AG10803 (cell line): Measurements from ENCODE around the gene SLC8A1.

Source experiments
- DNase-seq: peaks from one replicate; pipeline ENCODE4 v3.0.0; 2010; ENCODE audit warnings: low read depth
- H3K4me3 ChIP-seq: 2 replicates; pipeline ENCODE4 v1.5.1; 2011; ENCODE audit warnings: mild to moderate bottlenecking, low read length, control low read depth
- TF ChIP-seq, protein P1 (sequence below): conservative IDR thresholded peaks from 2 replicates; pipeline ENCODE4 v1.5.1; 2011; ENCODE audit warnings: mild to moderate bottlenecking, low read length, control low read depth, inconsistent platforms

Gene SLC8A1

DNA sequence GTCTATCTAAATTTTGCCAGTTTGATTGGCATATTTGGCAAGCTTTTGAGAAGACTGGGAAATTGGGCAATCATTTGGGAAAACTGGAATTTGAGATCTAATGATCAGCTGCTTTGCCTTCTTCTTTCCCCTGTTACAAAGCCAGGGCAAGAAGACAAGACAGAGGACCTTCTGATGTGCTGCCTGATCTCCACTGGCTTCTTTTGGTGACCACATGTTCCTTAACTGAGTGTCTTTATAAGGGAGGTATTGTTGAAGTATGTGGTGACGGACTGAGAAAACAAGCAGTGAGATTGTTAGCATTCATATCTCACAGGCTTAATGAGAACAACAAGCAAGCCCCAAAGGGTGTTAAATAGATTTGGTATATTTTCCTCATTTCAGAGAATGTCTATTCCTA lies 175.8 kb downstream of the SLC8A1 start:
- no peak overlapping the region for H3K4me3 ChIP-seq
- TF ChIP-seq, protein P1, sequence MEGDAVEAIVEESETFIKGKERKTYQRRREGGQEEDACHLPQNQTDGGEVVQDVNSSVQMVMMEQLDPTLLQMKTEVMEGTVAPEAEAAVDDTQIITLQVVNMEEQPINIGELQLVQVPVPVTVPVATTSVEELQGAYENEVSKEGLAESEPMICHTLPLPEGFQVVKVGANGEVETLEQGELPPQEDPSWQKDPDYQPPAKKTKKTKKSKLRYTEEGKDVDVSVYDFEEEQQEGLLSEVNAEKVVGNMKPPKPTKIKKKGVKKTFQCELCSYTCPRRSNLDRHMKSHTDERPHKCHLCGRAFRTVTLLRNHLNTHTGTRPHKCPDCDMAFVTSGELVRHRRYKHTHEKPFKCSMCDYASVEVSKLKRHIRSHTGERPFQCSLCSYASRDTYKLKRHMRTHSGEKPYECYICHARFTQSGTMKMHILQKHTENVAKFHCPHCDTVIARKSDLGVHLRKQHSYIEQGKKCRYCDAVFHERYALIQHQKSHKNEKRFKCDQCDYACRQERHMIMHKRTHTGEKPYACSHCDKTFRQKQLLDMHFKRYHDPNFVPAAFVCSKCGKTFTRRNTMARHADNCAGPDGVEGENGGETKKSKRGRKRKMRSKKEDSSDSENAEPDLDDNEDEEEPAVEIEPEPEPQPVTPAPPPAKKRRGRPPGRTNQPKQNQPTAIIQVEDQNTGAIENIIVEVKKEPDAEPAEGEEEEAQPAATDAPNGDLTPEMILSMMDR = no peak
- DNase-seq = no peak

DNA sequence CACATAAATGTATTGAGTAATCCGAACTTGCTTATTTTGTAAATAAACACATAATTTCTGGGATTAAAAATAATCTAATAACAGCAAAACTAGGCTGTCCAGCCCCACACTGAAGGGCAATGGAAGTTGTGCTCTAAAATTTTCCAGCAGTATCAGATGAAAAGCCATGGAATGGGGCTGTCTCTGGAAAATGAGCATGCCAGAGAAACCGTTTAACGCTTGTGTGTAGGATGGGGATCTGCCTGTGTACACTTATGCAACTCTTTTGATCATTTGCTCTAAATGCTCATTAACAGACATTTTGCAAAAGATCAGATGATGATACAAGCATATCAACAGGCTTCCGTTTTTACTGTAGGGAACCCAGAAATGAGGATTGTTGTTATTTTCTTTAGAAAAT lies 177.6 kb downstream of the SLC8A1 start:
- no peak for DNase-seq
- H3K4me3 ChIP-seq = no peak overlapping the region
- TF ChIP-seq, protein P1 = no peak

DNA sequence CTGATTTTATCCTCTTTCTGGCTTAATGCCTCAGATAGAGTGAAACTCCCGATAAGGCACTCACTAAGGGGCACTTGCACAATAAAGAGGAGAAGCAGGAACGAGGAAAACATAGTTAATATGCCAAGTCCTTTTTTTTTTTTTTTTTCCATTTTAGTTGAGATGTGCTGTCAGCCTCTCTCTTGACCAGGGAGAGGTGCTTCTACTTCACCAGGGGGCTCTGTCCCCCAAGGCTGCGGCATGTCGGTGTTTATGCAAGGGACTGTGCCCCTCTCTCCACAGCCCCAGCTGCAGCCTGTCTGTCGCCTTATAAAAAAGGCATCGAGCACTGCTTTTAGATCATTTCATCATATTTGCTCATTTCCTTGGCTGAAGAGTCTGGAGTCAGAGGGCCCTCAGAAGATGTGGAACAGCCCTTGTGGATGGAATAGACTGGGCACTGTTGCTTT lies 178.1 kb downstream of the SLC8A1 start:
- no peak overlapping the region for H3K4me3 ChIP-seq
- no peak for DNase-seq
- TF ChIP-seq, protein P1 = no peak

DNA sequence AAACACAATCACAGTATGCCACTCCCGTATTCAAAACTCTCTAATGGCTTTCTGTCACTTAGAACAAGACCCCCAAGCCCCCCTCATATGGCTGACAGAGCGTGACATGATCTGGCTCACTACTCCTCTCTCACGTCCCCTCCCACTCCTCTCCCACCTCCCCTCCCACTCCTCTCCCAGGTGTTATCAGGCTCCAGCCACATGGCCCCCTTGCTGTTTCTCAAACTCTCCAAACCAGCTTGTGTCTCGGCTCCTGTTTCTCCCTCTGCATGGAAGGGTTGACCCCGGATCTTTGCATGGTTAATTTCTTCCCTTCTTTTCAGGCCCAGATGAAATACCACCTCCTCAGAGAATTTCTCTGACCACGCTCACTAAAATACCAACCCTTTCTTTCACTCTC lies 180.8 kb downstream of the SLC8A1 start:
- no peak overlapping the region for H3K4me3 ChIP-seq
- no peak for DNase-seq
- TF ChIP-seq, protein P1 = no peak

DNA sequence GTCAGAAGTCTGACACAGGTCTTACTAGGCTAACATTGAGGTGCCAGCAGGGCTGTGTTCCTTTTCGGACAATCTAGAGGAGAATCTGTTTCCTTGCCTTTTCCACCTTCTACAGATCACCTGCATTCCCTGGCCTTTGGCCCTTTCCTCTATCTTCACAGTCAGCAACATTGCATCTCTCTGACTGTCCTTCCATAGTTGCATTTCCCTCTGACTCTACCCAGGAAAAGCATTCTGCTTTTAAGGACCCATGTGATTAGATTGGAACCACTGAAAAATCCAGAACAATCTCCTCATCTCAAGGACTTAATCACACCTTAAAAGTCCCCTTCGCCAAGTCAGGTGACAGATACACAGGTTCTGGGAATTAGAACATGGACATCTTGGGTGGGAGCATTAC lies 181.5 kb downstream of the SLC8A1 start:
- H3K4me3 ChIP-seq = no peak overlapping the region
- TF ChIP-seq, protein P1 = no peak
- no peak for DNase-seq

DNA sequence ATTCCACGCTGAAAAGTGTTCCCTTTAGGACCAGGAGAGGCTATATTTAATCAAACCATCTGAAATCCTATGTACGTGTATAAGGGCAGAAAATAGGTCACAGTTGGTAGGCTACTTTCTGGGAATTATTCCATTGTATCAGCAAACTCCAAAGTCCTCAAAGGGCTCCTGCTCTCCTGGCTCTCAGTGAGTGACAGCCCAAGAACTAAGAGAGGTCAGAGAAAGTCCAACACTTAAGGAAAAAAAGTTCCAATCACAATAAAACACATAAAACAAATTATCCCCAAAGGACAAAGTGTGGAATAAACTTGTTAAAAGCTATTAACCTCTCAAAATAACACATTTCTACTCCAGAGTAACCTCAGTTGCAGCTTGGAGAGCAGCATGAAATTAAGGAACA lies 183.3 kb downstream of the SLC8A1 start:
- no peak overlapping the region for H3K4me3 ChIP-seq
- no peak for DNase-seq
- TF ChIP-seq, protein P1 = no peak

DNA sequence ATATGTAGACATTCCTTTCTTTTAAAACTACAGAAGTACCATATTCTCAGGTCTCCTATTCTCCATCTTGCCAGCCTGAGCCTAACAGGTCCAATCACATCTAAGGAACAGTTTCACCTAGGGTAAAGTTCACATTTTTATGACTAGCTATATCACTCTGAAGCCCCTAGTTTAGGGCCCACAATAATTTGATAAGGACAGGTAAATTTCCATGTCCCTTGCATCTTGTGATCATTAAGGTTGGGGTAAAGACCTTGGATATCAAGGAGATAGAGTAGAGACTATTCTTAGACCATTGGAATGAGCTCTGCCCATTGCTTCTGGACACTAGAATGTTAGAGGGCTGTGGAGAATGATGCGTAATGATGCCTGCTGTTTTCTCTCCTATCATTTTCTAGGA lies 185.7 kb downstream of the SLC8A1 start:
- H3K4me3 ChIP-seq = no peak overlapping the region
- DNase-seq = no peak
- TF ChIP-seq, protein P1 = no peak
